NCI-H510A treated with DMSO at 0.1 percent for 48 hours (cell line): ENCODE measurements around the gene PCSK1.

Experiments used
- DNase-seq: peaks from one replicate; lab custom pipeline; 2025; lab: John Stamatoyannopoulos, UW

The PCSK1 gene

DNA sequence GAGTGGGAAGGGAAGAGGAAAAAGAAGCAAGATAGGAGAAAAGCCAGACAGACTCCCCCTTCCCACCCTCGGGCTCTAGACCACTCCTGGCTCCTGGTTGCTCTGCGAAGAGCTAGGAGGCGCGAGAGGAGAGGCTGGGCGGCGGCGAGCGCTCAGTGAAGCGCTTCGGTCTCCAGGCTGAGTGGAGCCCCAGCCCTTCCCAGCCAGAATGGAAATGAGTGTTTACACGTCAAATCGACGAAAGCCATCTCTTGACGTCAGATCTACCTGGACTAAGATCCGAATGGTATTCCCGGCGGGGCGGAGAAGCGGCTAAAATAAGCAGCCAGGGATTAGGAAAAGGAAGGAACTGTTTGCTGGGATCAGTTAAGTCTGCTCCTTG lies at the start of gene PCSK1:
PCSK1 (minus strand) TSS at position 183 of the 382 bp plus-strand sequence. CDS start 206 bp downstream, outside the sequence.
- DNase-seq, result peak; percentile 86

DNA sequence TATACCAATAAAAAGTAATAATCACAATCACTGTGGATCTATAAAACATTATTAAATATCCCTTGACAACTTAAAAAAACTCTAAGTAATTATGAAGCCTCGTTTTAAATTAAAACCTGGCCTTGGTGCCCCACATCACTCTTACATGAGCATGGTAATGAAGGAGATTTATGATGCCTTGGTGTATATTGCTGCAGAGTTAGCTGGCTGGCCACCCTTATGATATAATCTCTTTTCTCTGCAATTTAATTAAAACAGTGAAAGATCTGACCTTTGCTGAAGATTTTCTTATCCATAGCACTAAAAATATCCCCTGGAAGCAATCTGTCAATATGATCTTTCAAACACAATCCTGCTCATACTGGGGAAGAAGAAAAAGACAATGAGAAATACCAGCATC lies 48.8 kb upstream of the PCSK1 start:
- no peak for DNase-seq

DNA sequence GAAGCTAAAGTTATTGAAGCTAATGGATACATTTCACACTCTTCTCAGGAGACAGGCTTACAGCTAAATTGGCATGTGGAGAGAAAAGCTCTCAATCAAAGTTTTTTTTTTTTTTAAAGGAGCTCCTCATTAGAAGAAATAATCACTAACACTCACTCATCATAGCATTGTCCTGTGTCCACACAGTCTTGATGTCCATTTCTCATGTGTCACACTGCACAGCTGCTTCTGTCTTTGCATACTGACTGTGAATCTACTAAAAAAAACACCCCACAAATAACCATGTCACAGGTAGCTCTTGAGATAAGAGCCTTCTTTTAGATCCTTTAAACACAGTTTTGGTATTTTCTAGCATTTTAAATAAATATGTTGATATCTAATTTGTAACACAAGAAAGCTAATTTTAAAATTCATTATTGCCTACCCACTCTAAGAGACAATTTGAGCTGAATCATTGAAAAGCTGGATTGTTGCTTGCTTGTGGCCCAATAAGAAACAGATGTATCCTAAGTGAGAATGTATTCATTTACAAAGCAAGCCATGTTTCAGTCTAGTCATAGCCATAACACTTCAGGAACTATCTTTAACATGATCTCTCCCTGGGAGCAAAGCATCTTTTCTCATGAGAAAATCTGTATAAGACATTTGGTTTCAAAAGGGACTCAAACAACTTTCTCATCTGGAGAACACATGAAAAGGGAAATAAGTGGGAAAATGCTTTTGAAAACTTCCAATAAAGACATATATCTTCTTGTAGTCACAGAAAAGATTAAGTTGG lies 48.1 kb upstream of the PCSK1 start:
- DNase-seq, result no peak

DNA sequence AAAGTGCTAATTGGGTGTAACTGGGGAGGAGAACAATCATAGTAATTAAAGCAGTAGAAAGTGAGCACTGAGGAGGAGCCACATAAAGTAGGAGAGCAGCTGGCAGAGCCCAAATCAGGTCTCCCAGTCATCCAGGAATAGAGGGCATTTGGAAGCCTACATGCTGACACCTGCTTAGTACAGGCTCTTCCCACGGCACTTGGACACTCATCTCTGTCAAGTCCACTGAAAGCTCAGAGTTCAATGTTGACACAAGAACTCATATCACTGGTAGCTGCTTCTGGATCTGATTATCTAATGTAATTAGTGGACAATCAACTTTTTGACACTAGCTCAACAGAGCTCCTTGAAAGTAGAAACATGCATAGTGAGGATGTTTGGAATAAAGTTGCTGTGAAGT lies 45.9 kb upstream of the PCSK1 start:
- DNase-seq, result peak; percentile 59

DNA sequence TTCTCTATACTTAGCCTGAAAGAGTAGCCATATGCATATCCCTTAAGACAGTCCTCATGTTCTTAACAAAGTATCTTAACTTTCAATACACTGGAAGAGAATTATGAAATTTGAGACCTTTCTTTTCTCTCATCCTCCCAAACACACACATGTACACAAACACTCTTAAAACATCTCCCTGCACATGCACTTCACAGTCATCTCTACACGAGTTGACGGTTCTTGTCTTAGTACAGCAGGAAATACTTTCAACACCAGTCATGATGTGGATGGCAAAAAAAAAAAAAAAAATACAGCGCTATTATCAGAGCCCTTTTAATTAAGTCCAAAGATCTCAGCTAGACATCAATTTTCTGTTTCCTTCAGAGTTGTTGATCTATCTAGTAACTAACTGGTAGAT lies 43.6 kb upstream of the PCSK1 start:
- DNase-seq, result no peak

DNA sequence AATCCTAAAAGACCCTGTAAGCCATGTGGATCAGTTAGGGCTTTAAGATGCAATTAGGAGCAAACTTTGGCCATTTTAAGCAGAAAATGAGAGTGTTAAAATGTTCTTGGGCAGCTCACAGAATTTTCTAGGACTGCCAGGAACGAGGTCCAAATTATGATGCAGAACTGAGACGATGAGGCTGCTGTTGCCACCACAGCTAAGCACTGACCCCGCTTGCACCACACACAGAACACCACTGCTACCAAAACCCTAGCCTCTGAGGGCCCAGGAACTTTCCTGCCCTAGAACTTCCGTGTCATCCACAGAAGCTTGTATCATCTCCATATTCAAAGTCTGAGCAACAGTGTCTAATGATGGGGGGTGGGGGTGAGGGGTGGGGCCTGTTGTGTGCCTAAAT lies 41.0 kb upstream of the PCSK1 start:
- DNase-seq, result no peak

DNA sequence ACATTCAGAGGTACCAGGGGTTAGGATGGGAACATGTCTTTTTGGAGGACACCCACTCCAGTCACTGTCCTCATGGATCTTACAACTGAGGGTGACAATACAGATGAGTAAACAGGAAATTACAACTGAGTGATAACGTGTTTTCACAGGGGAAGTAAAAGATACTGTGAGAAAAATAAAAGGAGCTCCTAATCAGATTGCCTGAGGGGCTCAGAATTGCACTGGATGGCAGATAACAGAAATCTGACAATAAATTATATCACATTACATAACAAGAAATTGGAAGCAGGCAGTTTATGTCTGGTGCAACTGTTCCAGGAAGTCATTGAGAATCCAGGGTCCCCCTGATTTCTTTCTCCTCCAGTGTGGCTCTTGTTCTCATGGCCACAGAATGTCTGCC lies 40.1 kb upstream of the PCSK1 start:
- no peak for DNase-seq

DNA sequence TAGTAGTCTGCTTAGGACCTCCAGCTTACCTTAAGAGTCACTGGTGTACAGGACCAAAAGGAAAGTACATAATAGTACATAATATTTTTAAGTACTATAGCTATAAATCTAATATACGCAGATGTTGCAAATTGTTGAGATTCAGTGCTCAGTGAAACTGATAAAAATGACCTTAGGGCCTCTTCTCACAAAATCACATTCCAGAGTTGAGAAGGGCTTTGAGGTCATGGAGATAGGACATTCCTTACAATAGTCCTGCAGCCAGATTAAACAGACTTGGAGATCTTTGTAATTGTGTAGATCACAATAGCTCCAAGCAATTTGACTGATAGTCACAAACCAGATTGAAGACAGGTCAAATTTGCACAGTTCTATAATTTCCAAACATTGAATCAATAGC lies 37.7 kb upstream of the PCSK1 start:
- DNase-seq, result no peak

DNA sequence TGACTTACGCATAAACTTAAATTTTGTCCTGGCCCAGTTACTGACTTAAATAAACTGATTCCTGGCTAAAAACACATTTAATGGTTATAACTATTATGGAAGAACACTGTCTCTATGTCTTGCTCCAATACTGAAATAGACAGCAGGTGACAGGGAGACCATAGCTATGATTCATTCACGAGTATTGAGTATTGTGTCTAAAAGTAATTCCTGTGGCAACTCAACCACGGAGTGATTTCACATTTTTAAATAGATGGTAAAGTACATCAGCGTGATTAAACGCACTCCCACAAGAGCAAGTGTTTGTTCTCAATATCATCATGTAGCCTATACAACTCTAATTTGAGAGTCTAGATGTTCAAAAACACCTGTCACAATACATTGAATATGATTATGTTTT lies 35.9 kb upstream of the PCSK1 start:
- no peak for DNase-seq

DNA sequence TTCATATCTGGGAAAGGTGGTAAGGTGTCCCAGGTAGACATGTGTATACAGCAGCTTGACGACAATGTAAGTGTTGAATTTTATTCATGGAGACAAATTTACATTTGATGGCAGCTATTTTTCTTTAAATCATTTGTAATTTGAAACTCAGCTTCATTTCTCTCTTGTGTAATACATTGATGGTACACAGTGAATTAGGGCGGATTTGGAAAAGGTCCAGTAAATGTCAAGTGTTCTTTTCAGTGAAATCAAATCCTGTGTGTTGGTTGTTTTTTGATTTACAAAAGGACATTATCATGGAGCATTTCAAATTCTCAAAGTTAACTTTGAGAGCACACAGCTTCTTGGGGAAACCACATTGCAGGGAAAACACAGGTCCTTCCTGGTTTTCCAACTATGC lies 30.0 kb upstream of the PCSK1 start:
- DNase-seq, result peak; percentile 31

DNA sequence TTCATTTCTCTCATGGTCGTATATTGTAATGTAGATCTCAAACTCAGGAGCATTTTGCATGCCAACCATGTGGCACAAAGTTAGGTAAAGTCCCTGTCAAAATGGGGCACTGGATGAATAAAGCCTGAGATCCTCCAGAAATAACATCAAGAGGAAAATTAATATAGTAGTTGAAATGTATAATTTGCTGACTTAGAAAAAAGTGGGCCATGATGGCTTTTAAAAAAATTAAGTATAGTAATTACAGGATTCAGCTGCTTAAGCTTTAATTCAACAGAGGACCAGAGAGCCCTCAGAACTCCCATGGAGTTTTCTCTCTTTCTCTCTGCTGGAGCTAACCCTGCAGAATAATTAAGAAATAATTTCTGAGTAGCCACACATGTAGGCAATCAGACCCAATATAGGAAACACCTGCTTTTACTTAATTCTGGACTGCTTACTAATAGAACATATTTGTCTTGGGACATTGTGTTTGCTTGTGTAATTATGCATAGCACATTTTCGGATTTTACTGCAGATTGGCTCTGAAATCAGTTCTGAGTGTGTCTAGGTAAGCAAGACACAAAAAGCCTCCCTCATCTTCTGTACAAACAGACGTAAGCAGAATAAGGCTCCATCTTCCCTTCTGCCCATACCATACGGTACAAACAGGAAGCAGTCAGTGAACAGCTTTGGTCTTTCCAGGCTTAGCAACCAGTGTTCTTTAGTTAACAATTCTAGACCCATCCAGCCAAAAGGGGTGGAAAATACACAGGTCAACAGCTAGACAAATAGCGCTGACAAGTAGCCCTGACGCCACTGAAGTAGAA lies 26.5 kb upstream of the PCSK1 start:
- DNase-seq, result peak; percentile 86

DNA sequence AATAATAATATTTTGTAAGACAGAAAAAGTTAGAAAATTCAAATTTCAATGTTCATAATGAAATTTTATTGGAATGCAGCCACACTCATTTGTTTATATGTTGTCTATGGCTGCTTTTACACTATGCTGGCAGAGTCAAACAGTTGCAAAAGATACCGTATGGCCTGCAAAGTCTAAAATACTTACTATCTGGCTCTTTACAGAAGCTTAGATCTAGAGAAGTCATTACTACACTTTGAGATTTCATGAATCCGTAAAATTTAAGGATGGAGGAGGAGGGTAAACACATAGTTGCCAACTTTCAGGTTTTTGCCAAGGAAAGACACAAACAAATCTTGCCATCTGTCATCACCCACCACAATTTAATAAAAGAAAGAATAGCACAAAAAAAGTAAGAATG lies 25.1 kb upstream of the PCSK1 start:
- no peak for DNase-seq

DNA sequence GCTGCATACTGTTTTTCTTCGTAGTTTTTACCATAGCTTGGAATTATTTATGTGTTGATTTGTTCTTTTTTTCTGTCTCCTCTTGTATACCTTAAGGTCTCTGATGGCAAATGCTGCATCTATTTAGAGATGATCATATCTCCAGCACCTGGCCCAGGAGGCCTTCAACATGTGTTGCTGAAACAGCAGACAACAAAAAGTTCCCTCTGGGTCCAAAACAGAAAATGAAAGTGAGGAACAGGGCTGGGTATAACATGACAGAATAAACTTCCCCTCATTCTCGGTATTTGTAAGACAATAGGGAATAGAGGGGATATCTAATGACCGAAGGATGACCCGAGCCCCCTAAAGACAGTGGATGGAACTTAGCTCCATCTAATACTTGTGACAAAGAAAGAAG lies 22.7 kb upstream of the PCSK1 start:
- DNase-seq, result no peak

DNA sequence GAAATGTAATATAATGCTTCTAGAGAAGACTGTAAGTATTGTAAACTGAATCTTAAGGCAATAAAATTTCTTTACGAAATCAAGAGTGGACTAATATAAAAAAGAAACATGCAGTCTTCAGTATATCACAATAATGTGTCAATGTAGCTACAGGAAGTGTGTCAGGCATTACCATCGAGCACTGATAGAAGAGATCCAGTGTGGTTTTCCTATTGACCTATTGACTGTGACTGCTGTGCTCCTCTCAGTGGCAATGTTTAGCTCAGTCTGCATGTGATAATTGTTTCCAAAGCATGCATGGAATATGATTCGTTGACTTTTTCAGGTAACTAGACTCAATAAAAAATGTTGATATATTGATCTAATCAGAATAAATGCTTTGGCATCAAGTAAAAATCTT lies 20.3 kb upstream of the PCSK1 start:
- no peak for DNase-seq

DNA sequence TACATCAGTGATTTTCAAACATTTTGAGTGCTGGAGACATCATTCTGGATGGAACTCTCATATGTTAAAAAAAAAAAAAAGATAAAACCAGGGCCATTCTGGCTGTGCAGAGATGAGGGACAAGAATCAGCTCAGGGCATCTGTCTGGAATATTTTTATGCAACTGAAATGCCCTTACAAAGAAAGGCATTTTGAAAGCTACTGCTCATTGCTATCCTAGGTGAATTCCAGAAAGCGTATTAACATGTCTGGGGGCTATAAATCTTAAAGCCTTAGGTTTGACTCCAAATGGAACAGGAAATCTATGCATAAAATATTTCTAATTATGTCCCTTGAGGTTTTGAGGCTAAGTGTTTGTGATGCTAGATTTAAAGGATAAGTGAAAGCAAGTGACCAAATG lies 14.9 kb upstream of the PCSK1 start:
- no peak for DNase-seq

DNA sequence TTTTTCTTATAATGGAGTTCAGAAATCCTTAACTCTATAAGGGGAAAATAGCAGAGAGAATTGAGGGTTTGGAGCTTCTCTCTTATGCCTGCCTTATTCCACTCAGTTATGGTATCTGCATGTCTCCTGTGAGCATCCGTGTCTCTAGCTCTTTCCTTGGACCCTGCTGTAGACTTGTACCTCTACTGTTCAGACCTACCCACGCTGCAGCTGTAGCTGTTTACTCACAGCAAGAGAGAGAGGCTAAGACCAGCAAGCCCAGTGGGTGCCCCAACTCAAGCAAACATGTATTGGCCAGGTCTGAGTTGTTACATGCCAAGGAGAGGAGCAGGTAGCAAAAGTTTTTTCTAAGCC lies 7.1 kb upstream of the PCSK1 start:
- DNase-seq, result no peak

DNA sequence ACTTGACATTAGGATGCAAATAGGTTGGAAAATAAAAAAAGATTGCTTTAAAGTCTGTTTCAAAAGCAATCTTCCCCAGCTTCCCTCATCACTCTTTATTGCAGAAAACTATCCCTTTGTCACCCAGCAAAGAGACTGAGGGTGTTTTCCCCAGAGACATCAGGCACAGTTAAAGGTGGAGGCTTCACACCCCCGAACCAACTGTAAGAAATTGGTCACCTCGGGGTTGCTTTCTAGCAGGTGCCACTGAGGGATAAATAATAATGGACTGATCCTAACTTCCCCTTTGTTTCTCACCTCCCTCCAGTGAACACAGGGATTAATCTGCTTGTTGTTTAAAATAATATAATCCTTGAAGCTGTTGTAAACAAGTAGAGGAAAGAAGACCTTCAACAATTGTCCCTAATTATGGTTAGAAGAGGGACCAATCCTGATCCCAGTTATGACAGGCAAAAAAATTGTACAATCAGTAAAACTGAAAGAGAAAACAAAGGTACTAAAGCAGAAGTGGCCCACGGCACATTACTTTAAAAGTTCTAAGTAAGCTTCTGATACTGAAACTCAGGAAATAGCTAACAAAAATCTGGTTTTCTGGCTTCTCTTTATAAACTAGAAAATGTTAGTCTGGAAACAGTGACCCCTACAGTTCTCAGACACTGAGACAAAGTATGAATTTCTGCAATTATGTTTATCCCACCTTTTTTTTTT lies 6.6 kb upstream of the PCSK1 start:
- no peak for DNase-seq

DNA sequence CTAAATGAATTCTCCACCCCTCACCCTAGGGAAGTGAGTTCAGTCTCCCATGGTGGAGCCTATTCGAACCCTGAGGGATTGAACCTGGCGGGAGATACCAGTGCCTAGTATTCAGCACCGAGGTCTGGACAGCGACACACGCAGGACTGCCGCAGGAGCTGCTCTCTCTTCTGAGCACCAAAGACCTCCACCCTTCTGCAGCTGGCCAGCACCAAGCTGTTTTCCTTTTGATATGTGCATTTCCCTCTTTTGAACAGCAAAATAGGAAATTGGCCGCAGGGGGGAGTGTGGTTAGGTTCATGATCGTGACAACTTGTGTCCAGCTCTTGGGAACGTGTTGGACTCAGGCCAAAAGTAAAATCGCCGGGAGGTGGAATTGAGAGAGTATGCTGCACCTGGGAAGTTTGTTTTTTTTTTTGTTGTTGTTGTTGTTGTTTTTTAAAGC lies 1.2 kb upstream of the PCSK1 start:
- peak; percentile 70 for DNase-seq

DNA sequence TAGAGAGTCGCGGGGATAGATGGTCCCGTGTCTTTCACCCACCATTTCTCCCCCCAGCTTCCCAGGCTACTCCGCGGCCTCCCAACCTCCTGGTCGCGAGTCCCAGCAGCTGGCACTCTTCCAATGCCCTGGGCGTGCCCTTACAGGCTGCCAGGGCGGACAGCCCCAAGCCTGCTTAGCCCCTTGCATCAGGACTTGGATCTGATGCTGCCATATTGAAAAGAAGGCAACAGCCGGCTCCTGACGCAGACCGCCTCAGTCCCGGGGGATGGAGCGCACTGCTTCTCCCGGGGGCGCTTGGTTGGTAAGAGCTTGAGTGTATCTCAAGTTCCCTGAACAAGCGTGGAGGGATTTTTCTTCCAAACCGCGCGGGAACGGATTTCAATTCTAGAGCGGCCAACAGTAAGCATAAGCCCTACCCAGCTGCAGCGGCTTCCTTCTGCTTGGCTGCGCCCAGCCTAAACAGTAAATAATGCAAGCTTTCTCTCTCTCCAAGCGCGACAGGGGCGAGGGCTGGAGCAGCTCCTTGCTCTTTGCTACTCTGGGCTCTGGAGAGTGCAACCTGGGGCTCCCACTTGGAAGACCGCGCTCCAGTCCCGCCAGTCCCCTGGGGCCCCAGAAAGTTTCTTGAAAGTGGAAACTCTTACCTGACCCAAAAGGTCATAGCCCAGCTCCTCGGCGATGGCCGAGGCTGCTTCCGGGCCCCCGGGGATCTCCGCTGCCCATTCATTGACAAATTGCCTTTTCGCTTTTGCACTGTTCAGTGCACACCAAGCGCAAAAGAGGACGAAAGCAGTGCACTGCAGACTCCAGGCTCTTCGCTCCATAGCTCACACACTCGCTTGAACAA lies 607 bp downstream of the PCSK1 start:
- DNase-seq, result peak; percentile 64

DNA sequence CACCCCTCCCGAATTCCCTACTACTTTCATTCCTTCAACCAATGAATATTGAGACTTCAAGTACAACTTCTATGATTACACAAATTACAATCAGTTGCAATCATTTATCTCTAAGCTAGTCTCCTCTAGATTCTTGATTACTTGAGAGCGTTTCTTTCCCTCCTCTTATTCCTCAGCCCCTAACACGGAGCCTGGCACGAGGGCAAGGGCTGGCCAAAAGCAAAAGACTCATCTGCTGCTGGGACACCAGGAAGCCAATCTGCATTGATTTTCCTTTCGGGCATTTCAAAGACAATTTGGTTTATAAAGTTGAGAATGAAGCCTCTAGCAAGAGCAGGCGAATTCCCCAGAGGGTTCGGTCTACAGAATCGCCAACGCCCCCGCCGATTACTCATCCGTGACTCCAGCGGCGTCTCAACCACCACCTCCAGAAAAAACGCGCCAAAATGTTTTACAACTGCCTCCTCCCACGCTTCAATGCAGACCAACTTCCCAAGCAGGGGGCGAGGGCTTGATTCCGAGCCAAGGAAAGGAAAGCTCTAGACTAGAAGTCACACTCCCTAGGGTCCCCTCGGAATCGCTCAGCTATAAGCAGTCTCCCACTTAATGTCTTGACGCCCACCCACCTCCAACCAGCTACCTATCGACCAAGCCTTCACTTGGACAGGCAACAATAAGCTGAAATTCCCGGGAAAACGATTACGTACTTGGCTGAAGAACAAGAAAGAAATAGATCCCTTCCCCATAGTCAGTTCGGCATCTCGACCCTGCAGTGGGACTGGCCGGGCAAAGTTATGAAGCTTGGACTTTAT lies 1.5 kb downstream of the PCSK1 start:
- peak; percentile 55 for DNase-seq

DNA sequence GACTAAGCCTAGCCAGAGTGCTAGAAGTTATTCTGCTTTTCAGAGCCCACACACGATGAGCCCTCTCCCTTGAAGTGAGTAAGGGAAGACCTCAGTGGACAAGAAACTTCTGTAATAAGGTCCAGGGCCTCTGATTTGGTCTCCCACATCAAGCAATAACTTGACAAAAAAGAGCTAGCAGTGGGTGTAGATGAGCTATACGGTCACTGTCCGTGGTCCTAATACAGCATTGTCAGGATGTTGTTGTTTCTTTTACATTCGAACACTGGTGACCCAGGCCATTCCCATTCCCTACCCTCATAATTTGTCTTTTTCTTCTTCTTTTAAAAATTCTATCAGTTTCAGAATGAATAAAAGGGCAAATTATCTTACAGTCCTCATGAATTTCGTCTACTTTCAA lies 5.2 kb downstream of the PCSK1 start:
- no peak for DNase-seq
